Measurements from ENCODE around the gene ZNF418.
"Not testable (repeated sequence)": the region's sequence is repeated elsewhere in the genome, so short reads cannot be mapped to it uniquely, and the experiment has no call there.

Gene ZNF418

DNA sequence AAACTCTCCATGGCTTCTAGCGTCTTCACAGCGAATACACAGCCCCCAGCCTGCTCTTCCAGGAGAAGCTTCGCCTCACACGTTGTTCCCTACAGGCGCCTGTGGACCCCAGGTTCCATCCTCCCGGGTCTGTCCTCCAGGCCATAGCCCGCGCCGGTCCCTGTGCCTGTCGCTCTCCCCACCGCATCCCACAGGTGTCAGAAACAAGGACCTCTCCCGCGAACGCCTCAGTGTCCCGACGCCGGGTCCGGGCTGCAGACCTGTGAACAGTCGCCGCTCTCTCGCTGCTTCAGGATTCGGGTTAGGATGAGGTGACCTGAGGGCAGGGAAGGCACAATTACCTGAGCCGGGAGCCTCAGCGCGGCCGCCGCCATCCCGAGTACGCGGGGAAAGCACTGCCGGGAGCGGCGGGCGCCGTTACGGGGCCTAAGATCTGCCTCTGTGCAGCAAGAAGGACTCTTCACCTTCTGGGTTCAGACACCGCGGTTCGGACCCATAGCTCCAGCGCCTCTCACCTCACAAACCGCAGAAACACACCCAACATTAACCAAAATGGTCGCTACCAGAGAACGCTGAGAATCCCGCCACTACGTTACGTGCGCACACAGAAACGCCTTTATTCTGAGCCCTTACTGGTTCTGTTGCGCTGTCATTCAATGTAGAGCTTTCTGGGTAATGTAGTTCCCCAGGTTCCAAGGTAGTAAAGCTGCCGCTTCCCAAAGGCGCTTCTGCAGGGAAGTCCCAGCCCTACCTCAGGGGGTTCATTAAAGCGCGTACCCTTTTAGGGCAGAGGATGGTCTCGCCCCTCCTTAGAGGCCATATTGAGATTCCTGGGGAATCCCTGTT, at the start of gene ZNF418:
TSS of gene ZNF418 (minus strand) at position 583 of the 846 bp plus-strand sequence. CDS start 1,580 bp downstream, outside the sequence.
- in situ Hi-C loops (cut with HindIII; ENCODE audit: low pct_ligation_motif_present, low pct_unique_long_range_greater_than_20kb, low sequenced_read_pairs) = no loop called here
- no peak for DNase-seq

DNA sequence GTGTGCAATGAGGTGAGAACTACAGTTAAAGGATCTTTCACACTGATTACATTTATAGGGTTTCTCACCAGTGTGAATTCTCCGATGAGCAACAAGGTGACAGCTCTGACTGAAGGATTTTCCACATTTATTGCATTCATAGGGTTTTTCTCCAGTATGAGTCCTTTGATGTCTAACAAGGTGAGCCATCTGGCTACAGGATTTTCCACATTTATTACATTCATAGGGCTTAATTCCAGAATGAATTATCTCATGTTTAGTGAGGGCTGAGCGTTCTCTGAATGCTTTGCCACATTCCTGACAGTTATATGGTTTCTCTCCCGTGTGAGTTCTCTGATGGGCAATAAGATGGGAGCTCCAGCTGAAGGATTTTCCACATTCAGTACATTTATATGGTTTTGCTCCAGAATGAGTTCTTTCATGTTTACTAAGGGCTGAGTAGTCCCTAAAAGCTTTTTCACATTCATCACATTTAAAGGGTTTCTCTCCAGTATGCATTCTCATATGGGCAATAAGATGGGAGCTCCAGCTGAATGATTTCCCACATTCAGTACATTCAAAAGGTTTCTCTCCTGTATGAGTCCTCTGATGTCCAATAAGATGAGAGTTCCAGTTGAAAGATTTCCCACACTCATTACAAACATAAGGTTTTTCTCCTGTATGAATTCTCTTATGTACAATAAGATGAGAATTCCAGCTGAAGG, 43.5 kb upstream of the ZNF418 start:
- no peak for DNase-seq
- in situ Hi-C loops (cut with HindIII; ENCODE audit: low pct_ligation_motif_present, low pct_unique_long_range_greater_than_20kb, low sequenced_read_pairs) = no loop called here

DNA sequence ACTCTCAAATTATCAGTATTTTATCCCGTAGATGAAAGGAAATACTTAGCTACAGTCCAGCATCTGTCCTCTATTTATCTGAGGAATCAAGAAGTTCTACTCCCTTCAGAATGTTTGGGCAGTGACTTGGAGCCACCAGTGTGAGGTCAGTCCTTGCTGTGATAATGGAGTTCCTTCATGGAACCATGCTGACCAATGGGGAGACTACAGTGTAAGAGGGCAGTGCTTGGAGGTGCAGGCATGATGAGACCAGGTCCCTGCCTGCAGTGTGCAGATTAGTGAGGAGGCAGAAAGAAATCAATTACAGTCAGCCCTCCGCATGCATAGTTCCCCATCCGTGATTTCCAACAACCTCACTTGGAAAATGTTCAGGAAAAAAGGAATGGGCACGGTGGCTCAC, 39.2 kb upstream of the ZNF418 start, which contains the start of gene C19orf18:
TSS of gene C19orf18 (minus strand) at position 101 of the 400 bp plus-strand sequence. CDS start 102 bp downstream, outside the sequence.
- no peak for DNase-seq
- in situ Hi-C loops (cut with HindIII; ENCODE audit: low pct_ligation_motif_present, low pct_unique_long_range_greater_than_20kb, low sequenced_read_pairs) = no loop called here

- in situ Hi-C loops (cut with HindIII; ENCODE audit: low pct_ligation_motif_present, low pct_unique_long_range_greater_than_20kb, low sequenced_read_pairs) = no loop called here
- DNase-seq = no peak
These were observed 29.6 kb upstream of the ZNF418 start for GRCh38 chr19:57964761-57965160.

GRCh38 chr19:57961785-57962184, 26.6 kb upstream of the ZNF418 start:
- in situ Hi-C loops (cut with HindIII; ENCODE audit: low pct_ligation_motif_present, low pct_unique_long_range_greater_than_20kb, low sequenced_read_pairs) = no loop called here
- no peak for DNase-seq

GRCh38 chr19:57954996-57955395, 19.8 kb upstream of the ZNF418 start:
- in situ Hi-C loops (cut with HindIII; ENCODE audit: low pct_ligation_motif_present, low pct_unique_long_range_greater_than_20kb, low sequenced_read_pairs) = no loop called here

GRCh38 chr19:57949702-57950101, 14.5 kb upstream of the ZNF418 start:
- no peak for DNase-seq
- in situ Hi-C loops (cut with HindIII; ENCODE audit: low pct_ligation_motif_present, low pct_unique_long_range_greater_than_20kb, low sequenced_read_pairs) = no loop called here

More at GRCh38 chr19:57954996-57955395, 19.8 kb upstream of the ZNF418 start:
- DNase-seq = no peak

- in situ Hi-C loops (cut with HindIII; ENCODE audit: low pct_ligation_motif_present, low pct_unique_long_range_greater_than_20kb, low sequenced_read_pairs) = no loop called here
- DNase-seq = no peak
These were observed 14.1 kb upstream of the ZNF418 start for GRCh38 chr19:57949296-57949695.

DNA sequence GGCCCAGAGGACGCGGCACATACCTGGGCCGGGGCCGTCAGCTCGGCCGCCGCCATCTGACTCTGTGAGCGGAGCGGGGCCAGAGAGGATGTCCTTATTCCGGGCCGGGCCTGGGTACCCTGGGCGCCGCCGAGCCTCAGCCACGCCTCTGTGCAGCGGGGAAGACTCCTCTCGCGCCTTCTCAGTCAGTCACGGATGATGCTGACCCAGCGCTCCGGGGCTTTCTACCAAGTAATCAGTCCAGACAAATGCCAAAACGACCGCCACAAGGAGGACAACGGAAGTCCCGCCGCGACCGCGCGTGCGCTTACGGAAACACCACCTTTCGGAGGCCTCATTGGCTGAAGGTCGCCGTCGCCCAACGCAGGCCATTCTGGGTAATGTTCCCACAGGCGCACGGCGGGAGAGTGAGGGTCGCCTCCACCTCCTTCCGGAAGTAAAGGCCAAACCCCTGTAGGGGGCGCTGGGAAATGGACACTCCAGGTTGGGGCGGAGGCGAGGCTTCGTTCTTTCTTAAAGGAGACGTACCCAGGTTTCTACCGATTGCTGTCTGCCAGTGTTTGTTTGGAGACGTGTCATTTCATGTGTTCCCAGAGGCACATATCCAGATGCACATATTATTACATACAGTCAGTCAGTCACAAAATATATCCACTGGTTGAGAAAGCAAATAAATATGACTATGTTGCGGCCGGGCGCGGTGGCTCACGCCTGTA, 12.4 kb upstream of the ZNF418 start, which contains the start of gene ZNF256:
TSS of gene ZNF256 (minus strand) at position 288 of the 716 bp plus-strand sequence. CDS start at position 56, 232 bp downstream.
- in situ Hi-C loops (cut with HindIII; ENCODE audit: low pct_ligation_motif_present, low pct_unique_long_range_greater_than_20kb, low sequenced_read_pairs) = no loop called here
- DNase-seq = peak; percentile 57

DNA sequence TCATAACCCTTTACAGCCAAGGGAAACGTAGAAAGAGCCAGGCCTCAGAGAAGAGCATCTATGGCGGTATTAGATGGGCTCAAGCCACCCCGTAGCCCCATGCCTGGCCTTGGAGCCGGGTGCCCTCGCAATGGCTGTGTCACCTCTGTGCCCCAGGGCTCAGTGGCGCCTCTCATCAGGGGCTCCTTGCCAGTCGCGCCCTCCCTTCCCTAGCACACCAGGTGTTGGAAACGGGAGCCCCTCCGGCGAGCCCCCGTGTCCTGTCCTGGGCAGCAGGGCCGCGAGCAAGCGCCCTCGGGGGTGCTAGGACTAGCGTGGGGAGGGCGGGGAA, 11.9 kb upstream of the ZNF418 start:
- in situ Hi-C loops (cut with HindIII; ENCODE audit: low pct_ligation_motif_present, low pct_unique_long_range_greater_than_20kb, low sequenced_read_pairs) = no loop called here
- no peak for DNase-seq

GRCh38 chr19:57946316-57946715, 11.1 kb upstream of the ZNF418 start:
- DNase-seq = no peak
- in situ Hi-C loops (cut with HindIII; ENCODE audit: low pct_ligation_motif_present, low pct_unique_long_range_greater_than_20kb, low sequenced_read_pairs) = no loop called here

- in situ Hi-C loops (cut with HindIII; ENCODE audit: low pct_ligation_motif_present, low pct_unique_long_range_greater_than_20kb, low sequenced_read_pairs) = no loop called here
- DNase-seq = no peak
These were observed 6.4 kb upstream of the ZNF418 start for GRCh38 chr19:57941593-57941992.

- in situ Hi-C loops (cut with HindIII; ENCODE audit: low pct_ligation_motif_present, low pct_unique_long_range_greater_than_20kb, low sequenced_read_pairs) = no loop called here
These were observed 529 bp upstream of the ZNF418 start for GRCh38 chr19:57935731-57936130.

DNA sequence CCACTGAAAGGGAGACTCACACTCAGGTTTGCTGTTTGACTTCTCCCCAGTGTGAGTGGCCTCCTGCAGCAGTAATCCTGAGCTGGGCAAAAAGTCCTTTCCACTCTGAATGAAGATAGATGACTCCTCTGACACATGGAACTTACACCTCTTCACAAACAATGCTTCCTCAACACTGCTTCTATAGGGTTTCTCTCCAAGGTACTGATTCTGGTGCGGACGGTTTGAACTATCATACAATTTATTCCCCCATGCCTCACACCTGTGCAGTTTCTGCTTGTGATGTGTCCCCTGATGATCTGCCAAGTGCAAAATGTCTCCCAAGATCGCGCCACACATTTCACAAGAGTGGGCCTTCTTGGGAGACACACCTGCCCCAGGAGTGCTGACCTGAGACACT, 7.6 kb downstream of the ZNF418 start:
- in situ Hi-C loops (cut with HindIII; ENCODE audit: low pct_ligation_motif_present, low pct_unique_long_range_greater_than_20kb, low sequenced_read_pairs) = no loop called here
- DNase-seq = no peak

More at GRCh38 chr19:57935731-57936130, 529 bp upstream of the ZNF418 start:
- no peak for DNase-seq

GRCh38 chr19:57916168-57916995, 18.8 kb downstream of the ZNF418 start, which contains the start of gene ZNF417:
Gene ZNF417 (minus strand): TSS chr19:57916592. CDS start chr19:57916411, 181 bp downstream.
- DNase-seq = peak; percentile 92
- in situ Hi-C loops (cut with HindIII; ENCODE audit: low pct_ligation_motif_present, low pct_unique_long_range_greater_than_20kb, low sequenced_read_pairs) = not testable (repeated sequence)

GRCh38 chr19:57914531-57914930, 20.7 kb downstream of the ZNF418 start:
- DNase-seq = no peak
- in situ Hi-C loops (cut with HindIII; ENCODE audit: low pct_ligation_motif_present, low pct_unique_long_range_greater_than_20kb, low sequenced_read_pairs) = no loop called here

DNA sequence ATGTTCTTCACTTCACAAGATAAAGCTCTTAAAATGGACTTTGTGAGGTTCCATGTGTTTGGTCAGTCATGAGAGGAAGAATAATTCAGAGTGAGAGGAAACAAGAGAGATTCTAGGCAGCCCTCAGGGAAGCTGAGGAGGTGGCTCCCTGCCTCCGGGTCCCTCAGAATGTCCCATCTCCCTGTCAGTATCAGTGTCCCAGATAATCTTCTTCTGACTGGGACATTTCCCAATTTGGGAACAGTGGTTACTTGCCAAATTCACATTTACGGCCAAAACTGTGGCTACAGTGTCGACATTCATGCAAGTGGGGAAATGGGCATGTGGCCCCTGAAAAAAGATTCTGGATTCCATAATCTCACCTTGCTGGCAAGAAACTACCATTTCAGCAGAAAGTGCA, 27.8 kb downstream of the ZNF418 start:
- in situ Hi-C loops (cut with HindIII; ENCODE audit: low pct_ligation_motif_present, low pct_unique_long_range_greater_than_20kb, low sequenced_read_pairs) = no loop called here
- DNase-seq = no peak

DNA sequence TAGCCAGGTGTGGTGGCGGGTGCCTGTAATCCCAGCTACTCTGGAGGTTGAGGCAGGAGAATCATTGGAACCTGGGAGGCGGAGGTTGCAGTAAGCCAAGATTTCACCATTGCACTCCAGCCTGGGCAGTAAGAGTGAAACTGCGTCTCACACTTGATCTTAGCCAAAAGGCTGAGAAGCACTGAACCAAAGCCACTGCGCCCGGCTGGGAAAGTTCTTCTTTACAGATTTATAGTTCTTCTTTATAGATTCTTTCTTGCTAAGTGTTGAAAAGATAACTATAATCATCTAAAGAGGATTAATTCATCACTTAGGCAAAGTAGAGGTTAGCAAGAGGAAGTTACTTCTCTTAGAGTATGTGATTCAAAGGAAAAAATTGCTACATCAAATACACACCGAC, 29.9 kb downstream of the ZNF418 start:
- DNase-seq = no peak
- in situ Hi-C loops (cut with HindIII; ENCODE audit: low pct_ligation_motif_present, low pct_unique_long_range_greater_than_20kb, low sequenced_read_pairs) = no loop called here
